ENCODE measurements around the gene UPP2. TPM values are rescaled to one million over a fixed set of nuclear protein-coding genes. Genes with fewer than 3 reads are reported as not detected.

UPP2 gene
- total RNA-seq, 2 donors from 2014 or later, result not detected

- 88% methylated on average over 1 of the region's 1 CpG for WGBS
- no peaks in the 10 kb centered on the region for H3K27me3 ChIP-seq (replicated peaks; ENCODE audit: insufficient read depth)
- intact Hi-C loops (cut with DNase I), result no loop called here
- no peak overlapping the region for H3K4me3 ChIP-seq
- no peak for TF ChIP-seq CTCF (IDR thresholded peaks at IDR 0.05)
- no peaks in the 10 kb centered on the region for H3K4me1 ChIP-seq (replicated peaks)
- H3K27ac ChIP-seq, result no peak overlapping the region
- no peaks in the 10 kb centered on the region for H3K36me3 ChIP-seq
- no peak for DNase-seq (ENCODE audit: low spot score)
- H3K9me3 ChIP-seq, result no peaks in the 10 kb centered on the region
These were observed 72.8 kb downstream of the UPP2 start for GRCh38 chr2:158174495-158174894.

- no peak for DNase-seq (ENCODE audit: low spot score)
- H3K4me1 ChIP-seq (replicated peaks), result no peaks in the 10 kb centered on the region
- no peaks in the 10 kb centered on the region for H3K27me3 ChIP-seq (replicated peaks; ENCODE audit: insufficient read depth)
- WGBS, result 96% methylated on average over 5 of the region's 5 CpGs
- no peak for TF ChIP-seq POLR2AphosphoS5 (IDR thresholded peaks at IDR 0.05)
- no peak for TF ChIP-seq POLR2A (IDR thresholded peaks at IDR 0.05)
- no peak for TF ChIP-seq CTCF (IDR thresholded peaks at IDR 0.05)
- intact Hi-C loops (cut with DNase I), result no loop called here
- no peak overlapping the region for H3K4me3 ChIP-seq
- H3K36me3 ChIP-seq, result no peaks in the 10 kb centered on the region
- no peak overlapping the region for H3K27ac ChIP-seq
- no peaks in the 10 kb centered on the region for H3K9me3 ChIP-seq
These were observed 73.3 kb downstream of the UPP2 start for GRCh38 chr2:158174956-158175355.

GRCh38 chr2:158178646-158179045 lies 77.0 kb downstream of the UPP2 start:
- H3K4me3 ChIP-seq, result no peak overlapping the region
- TF ChIP-seq POLR2A (IDR thresholded peaks at IDR 0.05) (no peak), POLR2AphosphoS5 (IDR thresholded peaks at IDR 0.05) (no peak), CTCF (IDR thresholded peaks at IDR 0.05) (no peak)
- H3K27me3 ChIP-seq (replicated peaks; ENCODE audit: insufficient read depth), result no peaks in the 10 kb centered on the region
- intact Hi-C loops (cut with DNase I), result no loop called here
- H3K9me3 ChIP-seq, result no peaks in the 10 kb centered on the region
- H3K27ac ChIP-seq, result no peak overlapping the region
- no peaks in the 10 kb centered on the region for H3K4me1 ChIP-seq (replicated peaks)
- DNase-seq (ENCODE audit: low spot score), result no peak
- no peaks in the 10 kb centered on the region for H3K36me3 ChIP-seq
- 39% methylated on average over 3 of the region's 3 CpGs for WGBS

GRCh38 chr2:158179660-158180059 lies 78.0 kb downstream of the UPP2 start:
- DNase-seq (ENCODE audit: low spot score), result no peak
- intact Hi-C loops (cut with DNase I), result loop anchor here (5.0 kb wide), 1 partner anchor 568 kb away; no protein-coding TSS in a partner anchor
- WGBS, result 35% methylated on average over 2 of the region's 2 CpGs
- no peaks in the 10 kb centered on the region for H3K9me3 ChIP-seq
- H3K4me3 ChIP-seq, result no peak overlapping the region
- no peaks in the 10 kb centered on the region for H3K4me1 ChIP-seq (replicated peaks)
- no peaks in the 10 kb centered on the region for H3K36me3 ChIP-seq
- TF ChIP-seq CTCF (IDR thresholded peaks at IDR 0.05), result peak in 2 of 4 experiments; percentile 24 to 33
- no peak for TF ChIP-seq POLR2AphosphoS5 (IDR thresholded peaks at IDR 0.05)
- no peaks in the 10 kb centered on the region for H3K27me3 ChIP-seq (replicated peaks; ENCODE audit: insufficient read depth)
- no peak overlapping the region for H3K27ac ChIP-seq

GRCh38 chr2:158181171-158181570 lies 79.5 kb downstream of the UPP2 start:
- intact Hi-C loops (cut with DNase I), result loop anchor here (5.0 kb wide), 1 partner anchor 566 kb away; no protein-coding TSS in a partner anchor
- TF ChIP-seq POLR2AphosphoS5 (IDR thresholded peaks at IDR 0.05), result no peak
- TF ChIP-seq POLR2A (IDR thresholded peaks at IDR 0.05), result no peak
- no peak for TF ChIP-seq CTCF (IDR thresholded peaks at IDR 0.05)
- Histone ChIP-seq H3K4me1 (replicated peaks) (no peaks in the 10 kb centered on the region), H3K36me3 (no peaks in the 10 kb centered on the region), H3K9me3 (no peaks in the 10 kb centered on the region), H3K27ac (no peak overlapping the region), H3K27me3 (replicated peaks; ENCODE audit: insufficient read depth) (no peaks in the 10 kb centered on the region), H3K4me3 (no peak overlapping the region)
- DNase-seq (ENCODE audit: low spot score), result no peak
- WGBS, result 56% methylated on average over 2 of the region's 2 CpGs
